Type B pancreatic cell (in vitro differentiated cells): ENCODE results near the gene KIF27. TPM values are rescaled to one million over a fixed set of nuclear protein-coding genes. Genes with fewer than 3 reads are reported as not detected.
A peak's percentile ranks its signal among the peaks of the same experiment; 100 is the strongest.

Experiments
- DNase-seq: peaks from one replicate; pipeline ENCODE4 v3.0.0; 2021; ENCODE audit warnings: mixed read lengths; ENCODE audit not compliant: unreplicated experiment; ENCODE audit errors: extremely low spot score
- H3K27ac Mint-ChIP-seq: 2 replicates; pipeline ENCODE4 v1.8.0; 2021; ENCODE audit warnings: mild to moderate bottlenecking, mixed read lengths
- H3K27me3 Mint-ChIP-seq: 2 replicates; pipeline ENCODE4 v1.8.0; 2021; ENCODE audit warnings: mixed read lengths
- H3K36me3 Mint-ChIP-seq: 2 replicates; pipeline ENCODE4 v1.8.0; 2021; ENCODE audit warnings: mixed read lengths
- H3K4me1 Mint-ChIP-seq: one replicate; pipeline ENCODE4 v1.8.0; 2021; ENCODE audit warnings: mixed read lengths; ENCODE audit not compliant: unreplicated experiment
- H3K4me3 Mint-ChIP-seq: 2 replicates; pipeline ENCODE4 v1.8.0; 2021; ENCODE audit warnings: mild to moderate bottlenecking, mixed read lengths
- H3K9me3 Mint-ChIP-seq: 2 replicates; pipeline ENCODE4 v1.8.0; 2021; ENCODE audit warnings: mixed read lengths
- total RNA-seq: library from RNA; stranded (reverse); gene quantifications from 2 replicates; pipeline ENCODE4 v1.2.1, GENCODE V29; 2021; ENCODE audit warnings: low replicate concordance
- TF ChIP-seq, protein P1 (sequence below): fragments of 200-600 bp; sonication (generic); conservative IDR thresholded peaks from 2 replicates; pipeline ENCODE4 v1.5.0; 2021; ENCODE audit warnings: antibody characterized with exemption, mild to moderate bottlenecking

KIF27 gene
- total RNA-seq, 1 donor from 2014 or later, result 13.3 TPM

GRCh38 chr9:83965350-83966208, 44.3 kb upstream of the KIF27 start:
- peaks cover 6% of the 10 kb centered on the region for H3K4me1 Mint-ChIP-seq
- H3K4me3 Mint-ChIP-seq, result no peak overlapping the region
- peaks cover 30% of the 10 kb centered on the region for H3K36me3 Mint-ChIP-seq
- peak overlapping the region; percentile 9 for H3K27ac Mint-ChIP-seq
- H3K27me3 Mint-ChIP-seq, result no peaks in the 10 kb centered on the region
- TF ChIP-seq, protein P1, sequence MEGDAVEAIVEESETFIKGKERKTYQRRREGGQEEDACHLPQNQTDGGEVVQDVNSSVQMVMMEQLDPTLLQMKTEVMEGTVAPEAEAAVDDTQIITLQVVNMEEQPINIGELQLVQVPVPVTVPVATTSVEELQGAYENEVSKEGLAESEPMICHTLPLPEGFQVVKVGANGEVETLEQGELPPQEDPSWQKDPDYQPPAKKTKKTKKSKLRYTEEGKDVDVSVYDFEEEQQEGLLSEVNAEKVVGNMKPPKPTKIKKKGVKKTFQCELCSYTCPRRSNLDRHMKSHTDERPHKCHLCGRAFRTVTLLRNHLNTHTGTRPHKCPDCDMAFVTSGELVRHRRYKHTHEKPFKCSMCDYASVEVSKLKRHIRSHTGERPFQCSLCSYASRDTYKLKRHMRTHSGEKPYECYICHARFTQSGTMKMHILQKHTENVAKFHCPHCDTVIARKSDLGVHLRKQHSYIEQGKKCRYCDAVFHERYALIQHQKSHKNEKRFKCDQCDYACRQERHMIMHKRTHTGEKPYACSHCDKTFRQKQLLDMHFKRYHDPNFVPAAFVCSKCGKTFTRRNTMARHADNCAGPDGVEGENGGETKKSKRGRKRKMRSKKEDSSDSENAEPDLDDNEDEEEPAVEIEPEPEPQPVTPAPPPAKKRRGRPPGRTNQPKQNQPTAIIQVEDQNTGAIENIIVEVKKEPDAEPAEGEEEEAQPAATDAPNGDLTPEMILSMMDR, result no peak
- no peak for DNase-seq
- H3K9me3 Mint-ChIP-seq, result no peaks in the 10 kb centered on the region

DNA sequence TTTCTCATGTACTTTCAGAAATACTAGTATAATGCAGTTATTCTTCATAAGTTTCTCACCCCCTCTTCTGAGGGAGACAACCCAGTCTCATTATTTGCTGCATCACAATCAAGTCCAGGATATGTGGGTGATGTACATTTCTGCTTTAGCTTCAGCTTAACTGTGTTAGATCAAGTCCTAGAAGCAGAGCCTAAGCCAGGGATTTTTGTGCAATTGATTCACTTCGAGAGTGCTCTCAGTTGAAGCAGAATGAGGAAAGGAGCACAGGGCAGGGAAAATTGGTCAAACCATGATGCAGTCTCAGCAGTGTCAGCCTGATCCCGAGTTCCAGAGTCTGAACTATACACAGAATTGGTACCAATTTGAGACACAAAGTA, 43.7 kb upstream of the KIF27 start:
- Mint-ChIP-seq H3K27ac (peak overlapping the region; percentile 9), H3K36me3 (peaks cover 24% of the 10 kb centered on the region), H3K4me3 (no peak overlapping the region), H3K9me3 (no peaks in the 10 kb centered on the region), H3K4me1 (peaks cover 6% of the 10 kb centered on the region), H3K27me3 (no peaks in the 10 kb centered on the region)
- no peak for DNase-seq
- TF ChIP-seq, protein P1, result no peak

DNA sequence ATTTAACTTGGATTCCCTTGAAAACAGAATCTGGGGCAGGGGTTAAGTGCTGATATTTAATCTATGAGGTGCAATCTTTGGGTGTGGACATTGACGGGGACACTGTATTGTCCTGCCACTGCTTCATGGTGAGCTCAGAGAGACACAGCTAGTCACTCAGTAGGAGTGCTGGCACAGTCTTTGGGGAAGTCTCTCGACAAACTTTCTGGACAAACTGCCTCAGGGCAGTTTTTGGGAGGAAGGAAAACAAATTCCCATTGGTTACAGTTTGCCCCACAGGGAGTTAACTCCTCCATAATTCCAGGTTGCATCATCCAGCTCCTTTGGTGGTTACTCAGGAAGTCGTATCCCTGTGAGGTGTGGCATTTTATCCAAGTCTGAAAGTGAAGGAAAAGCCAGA, 40.9 kb upstream of the KIF27 start:
- Mint-ChIP-seq H3K9me3 (no peaks in the 10 kb centered on the region), H3K27me3 (no peaks in the 10 kb centered on the region), H3K4me3 (no peak overlapping the region), H3K4me1 (peaks cover 6% of the 10 kb centered on the region), H3K27ac (no peak overlapping the region), H3K36me3 (peaks cover 5% of the 10 kb centered on the region)
- TF ChIP-seq, protein P1, result no peak
- no peak for DNase-seq

GRCh38 chr9:83960991-83961390, 39.8 kb upstream of the KIF27 start:
- DNase-seq, result no peak
- Mint-ChIP-seq H3K4me1 (no peaks in the 10 kb centered on the region), H3K27ac (no peak overlapping the region), H3K4me3 (no peak overlapping the region), H3K27me3 (no peaks in the 10 kb centered on the region), H3K36me3 (no peaks in the 10 kb centered on the region), H3K9me3 (no peaks in the 10 kb centered on the region)
- TF ChIP-seq, protein P1, result no peak

DNA sequence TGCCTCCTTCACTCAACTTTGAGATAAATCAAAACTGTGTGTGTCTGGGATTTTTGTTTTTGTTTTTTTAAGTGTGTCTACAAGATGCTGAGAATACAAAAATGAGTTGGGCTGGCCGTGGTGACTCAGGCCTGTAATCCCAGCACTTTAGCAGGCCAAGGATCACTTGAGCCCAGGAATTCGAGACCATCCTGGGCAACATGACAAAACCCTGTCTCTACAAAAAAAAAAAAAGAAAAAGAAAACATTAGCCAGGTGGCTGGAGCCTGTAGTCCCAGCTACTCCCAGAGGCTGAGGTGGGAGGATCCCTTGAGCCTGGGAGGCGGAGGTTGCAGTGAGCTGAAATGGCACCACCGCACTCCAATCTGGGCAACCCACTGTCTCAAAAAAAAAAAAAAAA, 37.8 kb upstream of the KIF27 start:
- Mint-ChIP-seq H3K27ac (no peak overlapping the region), H3K4me1 (no peaks in the 10 kb centered on the region), H3K4me3 (peak overlapping the region; percentile 23), H3K36me3 (no peaks in the 10 kb centered on the region), H3K9me3 (no peaks in the 10 kb centered on the region), H3K27me3 (no peaks in the 10 kb centered on the region)
- TF ChIP-seq, protein P1, result no peak
- DNase-seq, result no peak
